ENCODE data around the gene SIPA1L3. TPM values are rescaled to one million over a fixed set of nuclear protein-coding genes. Genes with fewer than 3 reads are reported as not detected.

The SIPA1L3 gene
- polyA plus RNA-seq, 1 of the 3 experiments (the other 2 are of a cell fraction) = 11.6 TPM

DNA sequence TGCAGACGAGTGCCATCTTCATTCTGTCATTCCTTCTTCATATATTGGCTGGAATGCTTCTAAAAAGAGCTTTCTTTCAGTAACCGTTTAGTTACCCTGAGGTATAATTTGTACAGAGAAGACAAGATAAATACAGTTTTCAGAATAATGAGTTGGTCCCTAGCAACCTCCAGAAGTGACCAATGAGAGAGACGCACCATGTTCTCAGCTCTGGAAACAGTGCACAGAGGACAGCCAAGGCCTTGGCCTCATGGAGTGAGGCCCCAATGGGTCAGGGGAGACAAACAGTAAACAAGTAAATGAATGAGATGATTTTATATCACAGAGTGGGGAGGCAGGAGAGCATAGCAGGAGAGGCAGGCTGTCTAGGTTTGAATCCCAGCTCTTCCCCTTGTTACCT is 226.3 kb downstream of the SIPA1L3 start:
- no peaks in the 10 kb centered on the region for H3K9me2 ChIP-seq
- no peaks in the 10 kb centered on the region; the same call in 1 of the 2 replicates for H3K79me2 ChIP-seq (ENCODE audit: insufficient read depth)
- ChIA-PET CTCF (interaction anchor here (1.2 to 6.1 kb wide), 4 partner anchors 9 to 234 kb away, joined by 3 to 51 read pairs (median 8); no protein-coding TSS in a partner anchor), POLR2A (no interaction called here)
- no peak for TF ChIP-seq SIN3A (IDR thresholded peaks at IDR 0.05; ENCODE audit: borderline replicate concordance, low read depth, low read length)
- no peak for TF ChIP-seq GATA2 (CRISPR knock-in tag; IDR thresholded peaks at IDR 0.05)
- no peak for TF ChIP-seq FOXJ3 (CRISPR knock-in tag; IDR thresholded peaks at IDR 0.05)
- TF ChIP-seq RCOR1 (IDR thresholded peaks at IDR 0.05; ENCODE audit: low read length) = no peak
- TF ChIP-seq POLR2AphosphoS5 (IDR thresholded peaks at IDR 0.05; ENCODE audit: low read depth, low read length) = no peak
- TF ChIP-seq TEAD4 (IDR thresholded peaks at IDR 0.05; ENCODE audit: borderline replicate concordance, insufficient read depth) = no peak
- TF ChIP-seq EZH2phosphoT487 (IDR thresholded peaks at IDR 0.05; ENCODE audit: borderline replicate concordance, low read depth) = no peak
- TF ChIP-seq, protein P1, sequence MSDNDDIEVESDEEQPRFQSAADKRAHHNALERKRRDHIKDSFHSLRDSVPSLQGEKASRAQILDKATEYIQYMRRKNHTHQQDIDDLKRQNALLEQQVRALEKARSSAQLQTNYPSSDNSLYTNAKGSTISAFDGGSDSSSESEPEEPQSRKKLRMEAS (IDR thresholded peaks at IDR 0.05; ENCODE audit: low read depth) = no peak
- TF ChIP-seq, protein P2, sequence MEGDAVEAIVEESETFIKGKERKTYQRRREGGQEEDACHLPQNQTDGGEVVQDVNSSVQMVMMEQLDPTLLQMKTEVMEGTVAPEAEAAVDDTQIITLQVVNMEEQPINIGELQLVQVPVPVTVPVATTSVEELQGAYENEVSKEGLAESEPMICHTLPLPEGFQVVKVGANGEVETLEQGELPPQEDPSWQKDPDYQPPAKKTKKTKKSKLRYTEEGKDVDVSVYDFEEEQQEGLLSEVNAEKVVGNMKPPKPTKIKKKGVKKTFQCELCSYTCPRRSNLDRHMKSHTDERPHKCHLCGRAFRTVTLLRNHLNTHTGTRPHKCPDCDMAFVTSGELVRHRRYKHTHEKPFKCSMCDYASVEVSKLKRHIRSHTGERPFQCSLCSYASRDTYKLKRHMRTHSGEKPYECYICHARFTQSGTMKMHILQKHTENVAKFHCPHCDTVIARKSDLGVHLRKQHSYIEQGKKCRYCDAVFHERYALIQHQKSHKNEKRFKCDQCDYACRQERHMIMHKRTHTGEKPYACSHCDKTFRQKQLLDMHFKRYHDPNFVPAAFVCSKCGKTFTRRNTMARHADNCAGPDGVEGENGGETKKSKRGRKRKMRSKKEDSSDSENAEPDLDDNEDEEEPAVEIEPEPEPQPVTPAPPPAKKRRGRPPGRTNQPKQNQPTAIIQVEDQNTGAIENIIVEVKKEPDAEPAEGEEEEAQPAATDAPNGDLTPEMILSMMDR (IDR thresholded peaks at IDR 0.05) = no peak
- no peak for TF ChIP-seq RFX5 (IDR thresholded peaks at IDR 0.05; ENCODE audit: low read length)
- no peak for TF ChIP-seq MEF2A (IDR thresholded peaks at IDR 0.05; ENCODE audit: borderline replicate concordance, low read depth)
- no peak for TF ChIP-seq GABPA (IDR thresholded peaks at IDR 0.05; ENCODE audit: low read depth)
- TF ChIP-seq SMC3 (IDR thresholded peaks at IDR 0.05; ENCODE audit: low read depth, low read length) = no peak
- TF ChIP-seq TCF12 (IDR thresholded peaks at IDR 0.05) = no peak
- H3K27me3 ChIP-seq (ENCODE audit: insufficient read depth) = no peaks in the 10 kb centered on the region
- H3K4me1 ChIP-seq (ENCODE audit: control insufficient read depth in 1 of 2, insufficient read depth in 2 of 2, low read depth in 1 of 2, low read length in 1 of 2) = no peaks in the 10 kb centered on the region; a peak in 1 of 4 replicates
- no peak overlapping the region for H3K27ac ChIP-seq (ENCODE audit: low read depth in 2 of 2, low read length in 1 of 2)
- no peak overlapping the region for H2AFZ ChIP-seq (ENCODE audit: low read depth)
- 93% methylated on average over 3 of the region's 3 CpGs for WGBS (ENCODE audit: low lambda C conversion rate)
- no peaks in the 10 kb centered on the region for H4K20me1 ChIP-seq (ENCODE audit: insufficient read depth)
- H3F3A ChIP-seq (replicated peaks; ENCODE audit: insufficient read depth) = no peaks in the 10 kb centered on the region
- DNase-seq = no peak
- H3K9ac ChIP-seq = no peak overlapping the region
- H3K9me3 ChIP-seq = no peaks in the 10 kb centered on the region
- H3K36me3 ChIP-seq (replicated peaks in 1 of 2; ENCODE audit: control insufficient read depth in 1 of 2, insufficient read depth in 2 of 2, low read length in 1 of 2) = no peaks in the 10 kb centered on the region
- H3K4me2 ChIP-seq = no peak overlapping the region
- no peak overlapping the region for H3K4me3 ChIP-seq (ENCODE audit: low read depth in 2 of 2, low read length in 1 of 2)

DNA sequence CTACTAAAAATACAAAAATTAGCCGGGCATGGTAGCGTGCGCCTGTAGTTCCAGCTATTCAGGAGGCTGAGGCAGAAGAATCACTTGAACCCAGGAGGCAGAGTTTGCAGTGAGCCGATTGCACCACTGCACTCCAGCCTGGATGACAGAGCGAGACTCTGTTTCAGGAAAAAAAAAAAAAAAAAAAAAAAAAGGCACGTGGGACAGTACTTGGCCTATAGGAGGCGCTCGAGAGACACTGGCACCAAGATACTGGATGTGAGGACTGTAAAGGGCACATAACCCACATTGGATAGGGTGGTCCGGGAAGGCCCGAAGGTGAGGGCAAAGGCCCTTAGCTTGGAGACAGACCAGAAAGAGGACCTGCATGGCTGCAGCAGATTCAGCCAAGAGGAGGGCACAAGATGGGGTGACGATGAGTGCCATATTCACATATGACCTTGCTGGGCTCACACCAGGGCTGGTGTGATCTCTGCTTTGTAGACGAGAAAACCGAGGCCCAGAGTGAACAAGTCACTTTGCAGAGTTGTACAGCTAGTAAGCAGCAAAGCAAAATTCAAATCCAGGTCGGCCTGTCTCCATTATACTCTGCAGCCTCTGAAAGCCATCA is 227.6 kb downstream of the SIPA1L3 start:
- Histone ChIP-seq H3K9me2 (no peaks in the 10 kb centered on the region), H3K27ac (ENCODE audit: low read depth in 2 of 2, low read length in 1 of 2) (no peak overlapping the region), H3K4me1 (ENCODE audit: control insufficient read depth in 1 of 2, insufficient read depth in 2 of 2, low read depth in 1 of 2, low read length in 1 of 2) (no peaks in the 10 kb centered on the region; a peak in 1 of 4 replicates), H3K9ac (no peak overlapping the region), H4K20me1 (ENCODE audit: insufficient read depth) (no peaks in the 10 kb centered on the region), H3K9me3 (no peaks in the 10 kb centered on the region), H2AFZ (ENCODE audit: low read depth) (no peak overlapping the region), H3K27me3 (ENCODE audit: insufficient read depth) (no peaks in the 10 kb centered on the region), H3K79me2 (ENCODE audit: insufficient read depth) (no peaks in the 10 kb centered on the region; the same call in 1 of the 2 replicates), H3K36me3 (replicated peaks in 1 of 2; ENCODE audit: control insufficient read depth in 1 of 2, insufficient read depth in 2 of 2, low read length in 1 of 2) (no peaks in the 10 kb centered on the region), H3K4me2 (no peak overlapping the region), H3F3A (replicated peaks; ENCODE audit: insufficient read depth) (no peaks in the 10 kb centered on the region), H3K4me3 (ENCODE audit: low read depth in 2 of 2, low read length in 1 of 2) (peak overlapping the region in 1 of 2 experiments; percentile 16; a peak in 1 of 4 replicates)
- TF ChIP-seq RAD21 (IDR thresholded peaks at IDR 0.05; ENCODE audit: low read length) (peak; percentile 37), FOXJ3 (CRISPR knock-in tag; IDR thresholded peaks at IDR 0.05) (no peak)
- TF ChIP-seq, protein P3, sequence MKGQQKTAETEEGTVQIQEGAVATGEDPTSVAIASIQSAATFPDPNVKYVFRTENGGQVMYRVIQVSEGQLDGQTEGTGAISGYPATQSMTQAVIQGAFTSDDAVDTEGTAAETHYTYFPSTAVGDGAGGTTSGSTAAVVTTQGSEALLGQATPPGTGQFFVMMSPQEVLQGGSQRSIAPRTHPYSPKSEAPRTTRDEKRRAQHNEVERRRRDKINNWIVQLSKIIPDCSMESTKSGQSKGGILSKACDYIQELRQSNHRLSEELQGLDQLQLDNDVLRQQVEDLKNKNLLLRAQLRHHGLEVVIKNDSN (IDR thresholded peaks at IDR 0.05; ENCODE audit: borderline replicate concordance, low read depth) = peak; percentile 50; the same call in 1 of the 2 replicates
- TF ChIP-seq, protein P1 (IDR thresholded peaks at IDR 0.05; ENCODE audit: low read depth) = 0 out of 2 replicates have a peak, but pooled peaks have one; percentile 20
- TF ChIP-seq, protein P2 (IDR thresholded peaks at IDR 0.05) = peak; percentile 75
- 74% methylated on average over 12 of the region's 14 CpGs for WGBS (ENCODE audit: low lambda C conversion rate)
- DNase-seq = peak; percentile 65
- ChIA-PET CTCF (interaction anchor here (0.6 to 6.1 kb wide), 16 partner anchors 8 to 236 kb away, joined by 3 to 51 read pairs (median 4); partner anchors contain the start of genes SIPA1L3 and WDR87), POLR2A (no interaction called here)

All from SK-N-SH (cell line).